DND-41 (cell line): ENCODE data around the gene ZMYM3.

ENCODE experiments used
- EZH2 ChIP-seq: IDR thresholded peaks from 3 replicates; pipeline ENCODE4 v1.6.1; 2012; ENCODE audit warnings: borderline replicate concordance, low read depth, mild to moderate bottlenecking, moderate library complexity, low read length, inconsistent platforms; ENCODE audit not compliant: severe bottlenecking
- TF ChIP-seq, protein P1 (sequence below): IDR thresholded peaks from 2 replicates; pipeline ENCODE4 v1.5.1; 2012; ENCODE audit warnings: borderline replicate concordance, low read length, moderate library complexity, mild to moderate bottlenecking; ENCODE audit not compliant: poor library complexity, severe bottlenecking; ENCODE audit errors: extremely low read depth

- TF ChIP-seq, protein P1, sequence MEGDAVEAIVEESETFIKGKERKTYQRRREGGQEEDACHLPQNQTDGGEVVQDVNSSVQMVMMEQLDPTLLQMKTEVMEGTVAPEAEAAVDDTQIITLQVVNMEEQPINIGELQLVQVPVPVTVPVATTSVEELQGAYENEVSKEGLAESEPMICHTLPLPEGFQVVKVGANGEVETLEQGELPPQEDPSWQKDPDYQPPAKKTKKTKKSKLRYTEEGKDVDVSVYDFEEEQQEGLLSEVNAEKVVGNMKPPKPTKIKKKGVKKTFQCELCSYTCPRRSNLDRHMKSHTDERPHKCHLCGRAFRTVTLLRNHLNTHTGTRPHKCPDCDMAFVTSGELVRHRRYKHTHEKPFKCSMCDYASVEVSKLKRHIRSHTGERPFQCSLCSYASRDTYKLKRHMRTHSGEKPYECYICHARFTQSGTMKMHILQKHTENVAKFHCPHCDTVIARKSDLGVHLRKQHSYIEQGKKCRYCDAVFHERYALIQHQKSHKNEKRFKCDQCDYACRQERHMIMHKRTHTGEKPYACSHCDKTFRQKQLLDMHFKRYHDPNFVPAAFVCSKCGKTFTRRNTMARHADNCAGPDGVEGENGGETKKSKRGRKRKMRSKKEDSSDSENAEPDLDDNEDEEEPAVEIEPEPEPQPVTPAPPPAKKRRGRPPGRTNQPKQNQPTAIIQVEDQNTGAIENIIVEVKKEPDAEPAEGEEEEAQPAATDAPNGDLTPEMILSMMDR, result no peak
- no peak for TF ChIP-seq EZH2
Observed at GRCh38 chrX:71285929-71286328, 32.0 kb upstream of the ZMYM3 start.
